ENCODE results near the gene PSAP. TPM values are rescaled to one million over a fixed set of nuclear protein-coding genes. Genes with fewer than 3 reads are reported as not detected.

Gene PSAP
- total RNA-seq, 1 experiment from 2014 or later: 1,316 TPM

- Mint-ChIP-seq H3K36me3 (ENCODE audit: insufficient read depth, unreplicated experiment) (peaks cover 88% of the 10 kb centered on the region), H3K27me3 (ENCODE audit: insufficient read depth, unreplicated experiment) (no peaks in the 10 kb centered on the region), H3K27ac (ENCODE audit: unreplicated experiment) (no peak overlapping the region), H3K4me1 (ENCODE audit: low read depth, unreplicated experiment) (peaks cover 7% of the 10 kb centered on the region), H3K9me3 (ENCODE audit: unreplicated experiment) (no peaks in the 10 kb centered on the region), H3K4me3 (ENCODE audit: unreplicated experiment) (no peak overlapping the region)
- DNase-seq: no peak
- TF ChIP-seq CTCF (IDR thresholded peaks at IDR 0.05; ENCODE audit: insufficient read depth in 1 of 2, low read depth in 1 of 2, low read length in 1 of 2, severe bottlenecking in 1 of 2, unreplicated experiment in 1 of 2): no peak
- Histone ChIP-seq H3K36me3 (ENCODE audit: control insufficient read depth, insufficient read depth, low read length) (peaks cover 21% of the 10 kb centered on the region), H3K27me3 (replicated peaks; ENCODE audit: control insufficient read depth, insufficient read depth, low read length) (no peaks in the 10 kb centered on the region), H3K4me3 (ENCODE audit: low read depth, low read length) (no peak overlapping the region), H3K4me1 (no peaks in the 10 kb centered on the region), H3K9me3 (no peaks in the 10 kb centered on the region)
- no TSS peak for BruUV-seq (replicated peaks)
- ChIA-PET POLR2A (no interaction called here), CTCF (interaction anchor here (0.5 to 1.5 kb wide), 5 partner anchors 34 to 119 kb away, joined by 3 to 6 read pairs (median 3); no protein-coding TSS in a partner anchor)
- intact Hi-C loops (cut with micrococcal nuclease; ENCODE audit: unreplicated experiment): no loop called here
These were observed 35.4 kb downstream of the PSAP start for GRCh38 chr10:71815515-71816130.

- no peaks in the 10 kb centered on the region for H3K4me1 ChIP-seq
- BruUV-seq (replicated peaks): no TSS peak
- peaks cover 19% of the 10 kb centered on the region for H3K36me3 ChIP-seq (ENCODE audit: control insufficient read depth, insufficient read depth, low read length)
- POLR2A ChIA-PET: no interaction called here
- intact Hi-C loops (cut with micrococcal nuclease; ENCODE audit: unreplicated experiment): loop anchor here (5.0 kb wide), 1 partner anchor 108 kb away; no protein-coding TSS in a partner anchor
- Mint-ChIP-seq H3K36me3 (ENCODE audit: insufficient read depth, unreplicated experiment) (peaks cover 88% of the 10 kb centered on the region), H3K4me3 (ENCODE audit: unreplicated experiment) (no peak overlapping the region), H3K4me1 (ENCODE audit: low read depth, unreplicated experiment) (peaks cover 7% of the 10 kb centered on the region), H3K9me3 (ENCODE audit: unreplicated experiment) (no peaks in the 10 kb centered on the region), H3K27ac (ENCODE audit: unreplicated experiment) (peak overlapping the region; percentile 61), H3K27me3 (ENCODE audit: insufficient read depth, unreplicated experiment) (no peaks in the 10 kb centered on the region)
- CTCF ChIA-PET: interaction anchor here (0.5 to 1.5 kb wide), 6 partner anchors 24 to 118 kb away, joined by 3 to 6 read pairs (median 3); no protein-coding TSS in a partner anchor
- H3K9me3 ChIP-seq: no peaks in the 10 kb centered on the region
- TF ChIP-seq CTCF (IDR thresholded peaks at IDR 0.05; ENCODE audit: insufficient read depth in 1 of 2, low read depth in 1 of 2, low read length in 1 of 2, severe bottlenecking in 1 of 2, unreplicated experiment in 1 of 2): peak in 1 of 2 experiments; percentile 12
- DNase-seq: no peak
- H3K4me3 ChIP-seq (ENCODE audit: low read depth, low read length): no peak overlapping the region
- no peaks in the 10 kb centered on the region for H3K27me3 ChIP-seq (replicated peaks; ENCODE audit: control insufficient read depth, insufficient read depth, low read length)
These were observed 36.1 kb downstream of the PSAP start for GRCh38 chr10:71814922-71815411.

GRCh38 chr10:71812913-71813590 lies 38.0 kb downstream of the PSAP start:
- no peak for TF ChIP-seq CTCF (IDR thresholded peaks at IDR 0.05; ENCODE audit: insufficient read depth in 1 of 2, low read depth in 1 of 2, low read length in 1 of 2, severe bottlenecking in 1 of 2, unreplicated experiment in 1 of 2)
- no peak for DNase-seq
- POLR2A ChIA-PET: interaction anchor here (1.1 kb wide), 1 partner anchor 37 kb away, joined by 3 read pairs; no protein-coding TSS in a partner anchor
- peaks cover 83% of the 10 kb centered on the region for H3K36me3 Mint-ChIP-seq (ENCODE audit: insufficient read depth, unreplicated experiment)
- no peaks in the 10 kb centered on the region for H3K9me3 Mint-ChIP-seq (ENCODE audit: unreplicated experiment)
- Histone ChIP-seq H3K9me3 (no peaks in the 10 kb centered on the region), H3K27me3 (replicated peaks; ENCODE audit: control insufficient read depth, insufficient read depth, low read length) (no peaks in the 10 kb centered on the region), H3K4me3 (ENCODE audit: low read depth, low read length) (no peak overlapping the region), H3K4me1 (no peaks in the 10 kb centered on the region), H3K36me3 (ENCODE audit: control insufficient read depth, insufficient read depth, low read length) (peaks cover 10% of the 10 kb centered on the region; the same call in 1 of the 2 replicates)
- intact Hi-C loops (cut with micrococcal nuclease; ENCODE audit: unreplicated experiment): loop anchor here (1.0 to 5.0 kb wide), 2 partner anchors 83 to 106 kb away; no protein-coding TSS in a partner anchor
- CTCF ChIA-PET: interaction anchor here (0.5 to 2.2 kb wide), 10 partner anchors 38 to 496 kb away, joined by 3 to 13 read pairs (median 3); partner anchors contain the start of gene PSAP
- H3K4me1 Mint-ChIP-seq (ENCODE audit: low read depth, unreplicated experiment): peaks cover 7% of the 10 kb centered on the region
- H3K27ac Mint-ChIP-seq (ENCODE audit: unreplicated experiment): no peak overlapping the region
- no peaks in the 10 kb centered on the region for H3K27me3 Mint-ChIP-seq (ENCODE audit: insufficient read depth, unreplicated experiment)
- BruUV-seq (replicated peaks): no TSS peak
- H3K4me3 Mint-ChIP-seq (ENCODE audit: unreplicated experiment): no peak overlapping the region
